Transverse colon (tissue), 4 donors: ENCODE data around the gene TBL3. TPM values are rescaled to one million over a fixed set of nuclear protein-coding genes. Genes with fewer than 3 reads are reported as not detected.
A peak's percentile ranks its signal among the peaks of the same experiment; 100 is the strongest.
"Not testable (repeated sequence)": the region's sequence is repeated elsewhere in the genome, so short reads cannot be mapped to it uniquely, and the experiment has no call there.

Source experiments
- DNase-seq: peaks from one replicate; pipeline ENCODE4 v3.0.0-alpha.2; 2019
- H3K27ac ChIP-seq, 4 donors: fragments of 200-600 bp; sonication (generic); 2 replicates each; pipeline ENCODE4 v1.5.1; 2016 to 2018; ENCODE audit warnings: inconsistent platforms in 4 of 4
- H3K27me3 ChIP-seq: fragments of 200-600 bp; sonication (generic); 2 replicates; pipeline ENCODE4 v1.5.1; 2017; ENCODE audit warnings: inconsistent platforms
- H3K36me3 ChIP-seq, 4 donors: fragments of 200-600 bp; sonication (generic); 2 replicates each; pipeline ENCODE4 v1.5.1; 2017 to 2019; ENCODE audit warnings: inconsistent platforms in 4 of 4
- H3K4me1 ChIP-seq, 4 donors: fragments of 200-600 bp; sonication (generic); 2 replicates each; pipeline ENCODE4 v1.5.1; 2017 to 2020; ENCODE audit warnings: inconsistent platforms in 4 of 4
- H3K4me3 ChIP-seq, 4 donors: fragments of 200-600 bp; sonication (generic); 1 replicate in 1 of 4; 2 replicates in 3 of 4; pipeline versions ENCODE4 v1.5.1 to v1.6.1; 2017 to 2019; ENCODE audit warnings: inconsistent platforms in 4 of 4
- H3K9me3 ChIP-seq, 2 donors: fragments of 200-600 bp; sonication (generic); 2 replicates each; pipeline ENCODE4 v1.5.1; 2017 to 2019; ENCODE audit warnings: inconsistent platforms in 2 of 2
- EP300 ChIP-seq: sonication (generic); formaldehyde crosslinking; IDR thresholded peaks from one replicate; pipeline ENCODE4 v1.6.1; 2017; ENCODE audit warnings: antibody characterized with exemption, low read depth
- POLR2A ChIP-seq: fragments of 450-650 bp; IDR thresholded peaks from one replicate; pipeline ENCODE4 v1.6.1; 2016; ENCODE audit warnings: antibody characterized with exemption, mild to moderate bottlenecking, moderate library complexity
- POLR2AphosphoS5 ChIP-seq, 3 donors: sonication (generic); formaldehyde crosslinking; IDR thresholded peaks; one replicate each; pipeline ENCODE4 v1.6.1; 2016; ENCODE audit warnings: antibody characterized with exemption in 3 of 3
- WGBS, 2 donors: methylation state at CpG; one replicate each; pipeline ENCODE4 v1.1.5; 2018; ENCODE audit warnings: low coverage in 1 of 2; 5-methylcytosine and 5-hydroxymethylcytosine counted together
- in situ Hi-C, 4 donors: fragments of 200-750 bp; cut with MboI; loops; one replicate each; pipeline versions ENCODE4 v1.15.0 to v1.15.1; 2017; ENCODE audit warnings: low sequenced_read_pairs in 3 of 4, low pct_ligation_motif_present in 1 of 4, low pct_unique_long_range_greater_than_20kb in 1 of 4
- intact Hi-C: fragments of 100-400 bp; cut with DNase I; formaldehyde crosslinking; loops from one replicate; pipeline ENCODE4 v1.15.1; 2023; ENCODE audit warnings: low total_unique reads
- total RNA-seq, 4 donors: library from RNA; depleted of rRNA; stranded (reverse); fragments of >200 nt; gene quantifications; one replicate each; pipeline ENCODE4 v1.1.0, GENCODE V29; 2016
- TF ChIP-seq, protein P1 (sequence below), 5 experiments: fragments of 200-600 bp in 3 of 5; fragments of 450-650 bp in 2 of 5; sonication (generic) in 3 of 5; IDR thresholded peaks; 1 replicate in 2 of 5; 2 replicates in 3 of 5; pipeline ENCODE4 v1.5.1; 2016 to 2017; ENCODE audit warnings: antibody characterized with exemption in 5 of 5, inconsistent platforms in 3 of 5, mild to moderate bottlenecking in 2 of 5, moderate library complexity in 1 of 5

Gene TBL3
- total RNA-seq, 4 donors from 2014 or later, result 23.2 to 31.0 (median 28.2) TPM

DNA sequence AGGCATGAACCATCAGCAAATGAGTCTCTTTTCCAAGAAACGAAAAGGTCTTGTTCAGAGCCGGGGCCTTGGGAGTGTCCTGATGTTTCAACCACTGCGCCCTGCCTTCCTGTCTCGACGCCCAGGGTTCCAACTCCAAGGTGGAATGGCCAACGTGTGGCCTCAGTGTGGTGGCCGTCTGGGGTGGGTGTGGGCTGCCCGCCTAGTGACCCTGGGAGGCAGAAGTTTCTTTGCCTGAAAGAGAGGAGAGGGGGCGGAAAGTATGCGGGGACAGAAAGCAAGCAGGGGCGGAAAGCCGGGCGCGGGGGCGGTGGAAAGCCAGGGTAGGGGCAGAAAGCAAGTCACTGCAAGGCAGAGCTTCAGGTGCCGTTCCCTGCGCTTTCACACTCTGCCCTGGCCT lies 32.9 kb upstream of the TBL3 start:
- Histone ChIP-seq H3K4me3 (no peak overlapping the region), H3K9me3 (no peaks in the 10 kb centered on the region), H3K27me3 (no peaks in the 10 kb centered on the region), H3K4me1 (peaks cover 15 to 42% (median 34%) of the 10 kb centered on the region in 4 donors), H3K36me3 (peaks cover 0 to 17% (median 4%) of the 10 kb centered on the region in 4 donors), H3K27ac (peak overlapping the region in 1 of 4 donors; percentile 90)
- intact Hi-C loops (no loop called here), in situ Hi-C loops (no loop called here)
- 85 to 90% methylated on average over 9 to 17 of the region's 17 CpGs for WGBS, 2 donors
- TF ChIP-seq POLR2AphosphoS5 (IDR thresholded peaks at IDR 0.05) (no peak), POLR2A (no peak), EP300 (no peak)
- TF ChIP-seq, protein P1, sequence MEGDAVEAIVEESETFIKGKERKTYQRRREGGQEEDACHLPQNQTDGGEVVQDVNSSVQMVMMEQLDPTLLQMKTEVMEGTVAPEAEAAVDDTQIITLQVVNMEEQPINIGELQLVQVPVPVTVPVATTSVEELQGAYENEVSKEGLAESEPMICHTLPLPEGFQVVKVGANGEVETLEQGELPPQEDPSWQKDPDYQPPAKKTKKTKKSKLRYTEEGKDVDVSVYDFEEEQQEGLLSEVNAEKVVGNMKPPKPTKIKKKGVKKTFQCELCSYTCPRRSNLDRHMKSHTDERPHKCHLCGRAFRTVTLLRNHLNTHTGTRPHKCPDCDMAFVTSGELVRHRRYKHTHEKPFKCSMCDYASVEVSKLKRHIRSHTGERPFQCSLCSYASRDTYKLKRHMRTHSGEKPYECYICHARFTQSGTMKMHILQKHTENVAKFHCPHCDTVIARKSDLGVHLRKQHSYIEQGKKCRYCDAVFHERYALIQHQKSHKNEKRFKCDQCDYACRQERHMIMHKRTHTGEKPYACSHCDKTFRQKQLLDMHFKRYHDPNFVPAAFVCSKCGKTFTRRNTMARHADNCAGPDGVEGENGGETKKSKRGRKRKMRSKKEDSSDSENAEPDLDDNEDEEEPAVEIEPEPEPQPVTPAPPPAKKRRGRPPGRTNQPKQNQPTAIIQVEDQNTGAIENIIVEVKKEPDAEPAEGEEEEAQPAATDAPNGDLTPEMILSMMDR (IDR thresholded peaks at IDR 0.05), result no peak
- no peak for DNase-seq

DNA sequence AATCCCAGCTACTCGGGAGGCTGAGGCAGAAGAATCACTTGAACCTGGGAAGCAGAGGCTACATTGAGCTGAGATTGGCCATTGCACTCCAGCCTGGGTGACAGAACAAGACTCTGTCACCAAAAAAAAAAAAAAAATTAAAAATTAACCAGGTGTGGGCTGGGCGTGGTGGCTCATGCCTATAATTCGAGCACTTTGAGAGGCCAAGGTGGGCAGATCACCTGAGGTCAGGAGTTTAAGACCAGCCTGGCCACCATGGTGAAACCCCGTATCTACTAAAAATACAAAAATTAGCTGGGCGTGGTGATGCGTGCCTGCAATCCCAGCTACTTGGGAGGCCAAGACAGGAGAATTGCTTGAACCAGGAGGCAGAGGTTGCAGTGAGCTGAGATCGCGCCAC lies 32.0 kb upstream of the TBL3 start:
- Histone ChIP-seq H3K27ac (peak overlapping the region; percentile 86 to 90 (median 88)), H3K4me1 (peaks cover 15 to 43% (median 35%) of the 10 kb centered on the region in 4 donors), H3K36me3 (peaks cover 0 to 17% (median 4%) of the 10 kb centered on the region in 4 donors)
- H3K4me3 ChIP-seq, in situ Hi-C loops, intact Hi-C loops, DNase-seq, H3K27me3 ChIP-seq, H3K9me3 ChIP-seq: not testable (repeated sequence)
- WGBS, 2 donors, result 63 to 68% methylated on average over 3 to 8 of the region's 8 CpGs

DNA sequence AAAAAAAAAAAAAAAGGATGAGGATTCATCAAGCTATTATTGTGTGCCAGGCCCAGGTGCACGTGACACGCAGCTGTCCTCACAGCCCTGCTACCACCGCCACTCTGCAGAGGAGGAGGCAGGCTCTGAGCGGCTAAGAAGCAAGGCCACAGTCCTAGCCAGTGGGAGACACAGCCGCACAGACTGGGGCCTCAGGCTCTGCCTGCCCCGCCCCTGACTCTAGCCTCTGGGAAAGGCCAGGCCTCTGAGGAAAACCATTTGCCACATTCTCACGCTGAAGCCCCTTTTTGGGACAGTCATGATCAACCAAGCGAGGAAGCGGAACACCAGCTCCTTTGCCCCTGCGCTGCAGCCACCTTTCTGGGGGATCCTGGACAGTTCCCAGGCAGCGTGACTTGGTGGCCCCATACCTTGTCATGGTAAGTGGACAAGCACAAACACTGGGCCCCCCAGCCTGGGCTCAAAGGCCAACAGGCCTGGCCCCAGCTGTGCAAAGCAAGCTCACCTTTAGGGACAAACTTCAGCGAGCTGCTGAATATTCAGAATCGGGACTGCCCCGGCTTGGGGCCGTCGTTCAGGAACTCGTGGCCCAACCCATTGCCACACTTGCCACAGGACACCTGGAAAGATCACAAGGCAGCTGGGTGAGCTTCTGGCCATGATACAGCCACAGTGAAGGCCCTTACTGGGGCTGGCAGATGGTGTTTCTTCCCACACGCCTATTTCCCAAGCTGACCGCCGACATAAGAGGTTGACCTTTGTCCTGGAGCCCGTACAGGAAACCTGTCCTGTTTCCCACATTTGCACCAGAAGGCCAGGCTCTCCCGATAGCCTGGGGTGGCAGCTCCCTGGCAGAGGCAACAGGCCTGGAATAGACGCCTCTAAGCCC lies 31.3 kb upstream of the TBL3 start:
- Histone ChIP-seq H3K4me1 (peaks cover 15 to 43% (median 35%) of the 10 kb centered on the region in 4 donors), H3K9me3 (no peaks in the 10 kb centered on the region), H3K36me3 (peaks cover 0 to 17% (median 4%) of the 10 kb centered on the region in 4 donors), H3K27me3 (no peaks in the 10 kb centered on the region), H3K4me3 (no peak overlapping the region), H3K27ac (peak overlapping the region; percentile 86 to 90 (median 88))
- peak; percentile 47 for DNase-seq
- no peak for TF ChIP-seq EP300
- no peak for TF ChIP-seq POLR2A
- TF ChIP-seq, protein P1 (IDR thresholded peaks at IDR 0.05), result no peak
- no peak for TF ChIP-seq POLR2AphosphoS5 (IDR thresholded peaks at IDR 0.05)
- 56% methylated on average over 22 of the region's 23 CpGs; no CpG with 5 or more reads in 1 of the 2 donors for WGBS, 2 donors
- in situ Hi-C loops, result no loop called here
- intact Hi-C loops, result no loop called here

DNA sequence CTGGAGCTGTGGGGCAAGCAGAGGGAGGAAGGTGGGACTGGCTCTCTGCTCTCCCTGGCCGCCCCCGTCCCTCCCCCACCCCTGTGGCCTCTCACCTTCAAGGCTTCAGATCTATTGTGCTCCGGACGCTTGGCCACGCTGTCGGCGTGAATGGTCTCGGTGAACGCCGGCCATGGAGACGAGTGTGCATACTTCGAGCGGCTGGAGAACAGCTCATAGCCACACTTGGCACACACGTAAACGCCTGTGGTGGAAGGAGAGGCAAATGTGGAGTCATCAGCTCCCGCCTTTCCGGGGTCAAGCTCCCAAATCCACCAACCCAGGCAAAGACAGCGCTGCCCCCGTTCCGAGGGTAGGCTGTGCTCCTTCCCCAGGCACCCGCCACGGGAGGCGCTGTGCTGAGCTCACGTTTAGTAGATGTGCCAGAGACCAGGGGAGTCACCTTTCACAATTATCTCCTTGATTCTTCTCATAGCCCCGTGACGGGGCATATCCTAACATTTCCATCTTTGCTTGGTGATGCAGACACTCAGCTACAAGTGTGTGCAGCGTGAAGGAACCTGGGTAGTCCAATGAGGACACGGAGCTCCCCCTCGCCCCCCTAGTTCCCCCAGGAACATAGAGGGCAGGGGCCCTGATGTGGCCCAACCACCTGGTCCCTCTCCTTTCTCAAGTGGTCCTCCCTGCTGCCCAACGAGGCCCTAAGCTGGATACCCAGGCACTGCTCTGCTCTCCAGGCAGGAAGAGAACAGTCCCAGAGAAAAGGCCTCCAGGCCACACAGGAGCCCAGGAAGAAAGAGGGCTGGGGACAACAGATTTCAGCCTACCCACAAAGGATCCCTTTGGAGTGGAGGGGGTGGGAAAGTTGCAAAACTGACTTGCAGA lies 30.4 kb upstream of the TBL3 start:
- Histone ChIP-seq H3K4me1 (peaks cover 15 to 43% (median 35%) of the 10 kb centered on the region in 4 donors), H3K27ac (peak overlapping the region; percentile 86 to 90 (median 88)), H3K9me3 (no peaks in the 10 kb centered on the region), H3K36me3 (peaks cover 0 to 17% (median 4%) of the 10 kb centered on the region in 4 donors), H3K4me3 (peak overlapping the region in 2 of 4 donors; percentile 87 to 89), H3K27me3 (no peaks in the 10 kb centered on the region)
- TF ChIP-seq, protein P1 (IDR thresholded peaks at IDR 0.05), result no peak
- DNase-seq, result no peak
- in situ Hi-C loops, result no loop called here
- 40 to 83% methylated on average over 1 to 28 of the region's 30 CpGs for WGBS, 2 donors
- intact Hi-C loops, result no loop called here
